ENCODE measurements around the gene PRKCE.

PRKCE gene

GRCh38 chr2:45938649-45939511 is 287.4 kb downstream of the PRKCE start:
- no peak for DNase-seq (ENCODE audit: low read depth, low spot score)
- H3K36me3 ChIP-seq (ENCODE audit: insufficient read depth, insufficient read length, low read length), result no peaks in the 10 kb centered on the region
- peaks cover 7% of the 10 kb centered on the region for H3K4me1 ChIP-seq (ENCODE audit: insufficient read depth, insufficient read length)
- H3K27me3 ChIP-seq (ENCODE audit: insufficient read depth, insufficient read length), result no peaks in the 10 kb centered on the region
- H3K9me3 ChIP-seq (ENCODE audit: insufficient read depth, low read length), result no peaks in the 10 kb centered on the region
- H3K4me3 ChIP-seq (ENCODE audit: insufficient read length, low read depth), result no peak overlapping the region
- TF ChIP-seq YY1 (IDR thresholded peaks at IDR 0.05; ENCODE audit: insufficient read depth, insufficient read length), result no peak
- TF ChIP-seq SUZ12 (IDR thresholded peaks at IDR 0.05; ENCODE audit: extremely low read depth, insufficient read depth, insufficient read length), result no peak
- no peak for TF ChIP-seq ZNF274 (IDR thresholded peaks at IDR 0.05; ENCODE audit: low read depth, low read length)
- no peak overlapping the region for H3K9ac ChIP-seq (ENCODE audit: insufficient read length, low read depth)

- Histone ChIP-seq H3K4me3 (ENCODE audit: insufficient read length, low read depth) (no peak overlapping the region), H3K4me1 (ENCODE audit: insufficient read depth, insufficient read length) (peaks cover 2% of the 10 kb centered on the region), H3K9me3 (ENCODE audit: insufficient read depth, low read length) (no peaks in the 10 kb centered on the region), H3K36me3 (ENCODE audit: insufficient read depth, insufficient read length, low read length) (no peaks in the 10 kb centered on the region), H3K9ac (ENCODE audit: insufficient read length, low read depth) (no peak overlapping the region), H3K27me3 (ENCODE audit: insufficient read depth, insufficient read length) (no peaks in the 10 kb centered on the region)
- DNase-seq (ENCODE audit: low read depth, low spot score), result no peak
- TF ChIP-seq ZNF274 (IDR thresholded peaks at IDR 0.05; ENCODE audit: low read depth, low read length) (no peak), SUZ12 (IDR thresholded peaks at IDR 0.05; ENCODE audit: extremely low read depth, insufficient read depth, insufficient read length) (no peak), YY1 (IDR thresholded peaks at IDR 0.05; ENCODE audit: insufficient read depth, insufficient read length) (no peak)
Observed at GRCh38 chr2:45941531-45942236, 290.2 kb downstream of the PRKCE start.

- Histone ChIP-seq H3K4me3 (ENCODE audit: insufficient read length, low read depth) (no peak overlapping the region), H3K9ac (ENCODE audit: insufficient read length, low read depth) (no peak overlapping the region), H3K4me1 (ENCODE audit: insufficient read depth, insufficient read length) (peaks cover 2% of the 10 kb centered on the region), H3K27me3 (ENCODE audit: insufficient read depth, insufficient read length) (no peaks in the 10 kb centered on the region), H3K9me3 (ENCODE audit: insufficient read depth, low read length) (no peaks in the 10 kb centered on the region), H3K36me3 (ENCODE audit: insufficient read depth, insufficient read length, low read length) (no peaks in the 10 kb centered on the region)
- no peak for TF ChIP-seq ZNF274 (IDR thresholded peaks at IDR 0.05; ENCODE audit: low read depth, low read length)
- no peak for TF ChIP-seq SUZ12 (IDR thresholded peaks at IDR 0.05; ENCODE audit: extremely low read depth, insufficient read depth, insufficient read length)
- TF ChIP-seq YY1 (IDR thresholded peaks at IDR 0.05; ENCODE audit: insufficient read depth, insufficient read length), result no peak
- DNase-seq (ENCODE audit: low read depth, low spot score), result no peak
Observed at GRCh38 chr2:45942237-45942738, 290.8 kb downstream of the PRKCE start.

GRCh38 chr2:45943219-45944044 is 292.0 kb downstream of the PRKCE start:
- Histone ChIP-seq H3K36me3 (ENCODE audit: insufficient read depth, insufficient read length, low read length) (no peaks in the 10 kb centered on the region), H3K27me3 (ENCODE audit: insufficient read depth, insufficient read length) (no peaks in the 10 kb centered on the region), H3K9ac (ENCODE audit: insufficient read length, low read depth) (peak overlapping the region; percentile 36), H3K9me3 (ENCODE audit: insufficient read depth, low read length) (no peaks in the 10 kb centered on the region), H3K4me1 (ENCODE audit: insufficient read depth, insufficient read length) (peaks cover 2% of the 10 kb centered on the region), H3K4me3 (ENCODE audit: insufficient read length, low read depth) (no peak overlapping the region)
- TF ChIP-seq YY1 (IDR thresholded peaks at IDR 0.05; ENCODE audit: insufficient read depth, insufficient read length) (no peak), ZNF274 (IDR thresholded peaks at IDR 0.05; ENCODE audit: low read depth, low read length) (no peak), SUZ12 (IDR thresholded peaks at IDR 0.05; ENCODE audit: extremely low read depth, insufficient read depth, insufficient read length) (no peak)
- no peak for DNase-seq (ENCODE audit: low read depth, low spot score)

GRCh38 chr2:45944074-45944473 is 292.6 kb downstream of the PRKCE start:
- Histone ChIP-seq H3K9me3 (ENCODE audit: insufficient read depth, low read length) (no peaks in the 10 kb centered on the region), H3K4me1 (ENCODE audit: insufficient read depth, insufficient read length) (peaks cover 2% of the 10 kb centered on the region), H3K9ac (ENCODE audit: insufficient read length, low read depth) (peak overlapping the region; percentile 36), H3K4me3 (ENCODE audit: insufficient read length, low read depth) (no peak overlapping the region), H3K27me3 (ENCODE audit: insufficient read depth, insufficient read length) (no peaks in the 10 kb centered on the region), H3K36me3 (ENCODE audit: insufficient read depth, insufficient read length, low read length) (no peaks in the 10 kb centered on the region)
- DNase-seq (ENCODE audit: low read depth, low spot score), result peak; percentile 60
- TF ChIP-seq ZNF274 (IDR thresholded peaks at IDR 0.05; ENCODE audit: low read depth, low read length), result no peak

- H3K9ac ChIP-seq (ENCODE audit: insufficient read length, low read depth), result no peak overlapping the region
- no peak for DNase-seq (ENCODE audit: low read depth, low spot score)
Observed at GRCh38 chr2:45945302-45945717, 293.8 kb downstream of the PRKCE start.

More at GRCh38 chr2:45945302-45945717, 293.8 kb downstream of the PRKCE start:
- H3K9me3 ChIP-seq (ENCODE audit: insufficient read depth, low read length), result no peaks in the 10 kb centered on the region
- no peaks in the 10 kb centered on the region for H3K36me3 ChIP-seq (ENCODE audit: insufficient read depth, insufficient read length, low read length)
- no peaks in the 10 kb centered on the region for H3K4me1 ChIP-seq (ENCODE audit: insufficient read depth, insufficient read length)
- H3K27me3 ChIP-seq (ENCODE audit: insufficient read depth, insufficient read length), result no peaks in the 10 kb centered on the region
- TF ChIP-seq SUZ12 (IDR thresholded peaks at IDR 0.05; ENCODE audit: extremely low read depth, insufficient read depth, insufficient read length), result no peak
- TF ChIP-seq ZNF274 (IDR thresholded peaks at IDR 0.05; ENCODE audit: low read depth, low read length), result no peak
- TF ChIP-seq YY1 (IDR thresholded peaks at IDR 0.05; ENCODE audit: insufficient read depth, insufficient read length), result no peak
- H3K4me3 ChIP-seq (ENCODE audit: insufficient read length, low read depth), result no peak overlapping the region

Measured in NT2/D1 (cell line).